Mammary epithelial cell (primary cell): ENCODE measurements around the gene CATSPER1.

Experiments used
- CTCF ChIP-seq, 2 donors: IDR thresholded peaks in 1 of 2; conservative IDR thresholded peaks in 1 of 2; 2 replicates each; pipeline ENCODE4 v1.5.1; 2011 to 2012; ENCODE audit warnings: inconsistent platforms in 2 of 2, low read length in 2 of 2, mild to moderate bottlenecking in 2 of 2, control low read depth in 1 of 2, low read depth in 1 of 2; ENCODE audit not compliant: insufficient read depth in 1 of 2; ENCODE audit errors: extremely low read depth in 1 of 2
- EZH2 ChIP-seq: IDR thresholded peaks from 2 replicates; pipeline ENCODE4 v1.6.1; 2012; ENCODE audit warnings: low read length, inconsistent platforms, borderline replicate concordance

GRCh38 chr11:66016793-66017177, 9.5 kb downstream of the CATSPER1 start:
- TF ChIP-seq CTCF (conservative IDR thresholded peaks at IDR 0.05 in 1 of 2, IDR thresholded peaks at IDR 0.05 in 1 of 2; ENCODE audit: extremely low read depth in 1 of 2, insufficient read depth in 1 of 2, low read depth in 1 of 2, low read length in 2 of 2) (no peak), EZH2 (no peak)
